Left cardiac atrium (tissue), 4 donors: ENCODE data around the gene RPTOR. TPM values are rescaled to one million over a fixed set of nuclear protein-coding genes. Genes with fewer than 3 reads are reported as not detected.

Experiments used
- ATAC-seq, 2 donors: fragments of 200-7000 bp; cut with Tn5 transposase; one replicate each; pipeline ENCODE4 v1.9.1; 2020; ENCODE audit warnings: mild to moderate bottlenecking in 2 of 2, moderate library complexity in 2 of 2
- DNase-seq: peaks from one replicate; pipeline ENCODE4 v3.0.0-alpha.2; 2020
- intact Hi-C, 2 donors: fragments of 100-400 bp; cut with DNase I; formaldehyde crosslinking; loops; one replicate each; pipeline versions ENCODE4 v1.14.1 to v1.15.1; 2022 to 2023
- total RNA-seq, 2 donors: library from RNA; stranded (reverse); fragmentation: NEBNext Ultra II Directional; extraction: Animal tissue kit (Norgen Biotek cat#: 25700); gene quantifications; one replicate each; pipeline ENCODE4 v1.2.1, GENCODE V29; 2021
- donor health status: DM: no; HTN: yes; CAD: no.
- donor health status: DM: no; HTN: yes; CAD: no; lungs with severe emphysema.
- donor health status: DM: yes; HTN: yes; CAD: no.
- donor health status: Dilated cardiomyopathy.

RPTOR gene
- total RNA-seq, 2 donors from 2014 or later, result 18.9 to 22.9 TPM

DNA sequence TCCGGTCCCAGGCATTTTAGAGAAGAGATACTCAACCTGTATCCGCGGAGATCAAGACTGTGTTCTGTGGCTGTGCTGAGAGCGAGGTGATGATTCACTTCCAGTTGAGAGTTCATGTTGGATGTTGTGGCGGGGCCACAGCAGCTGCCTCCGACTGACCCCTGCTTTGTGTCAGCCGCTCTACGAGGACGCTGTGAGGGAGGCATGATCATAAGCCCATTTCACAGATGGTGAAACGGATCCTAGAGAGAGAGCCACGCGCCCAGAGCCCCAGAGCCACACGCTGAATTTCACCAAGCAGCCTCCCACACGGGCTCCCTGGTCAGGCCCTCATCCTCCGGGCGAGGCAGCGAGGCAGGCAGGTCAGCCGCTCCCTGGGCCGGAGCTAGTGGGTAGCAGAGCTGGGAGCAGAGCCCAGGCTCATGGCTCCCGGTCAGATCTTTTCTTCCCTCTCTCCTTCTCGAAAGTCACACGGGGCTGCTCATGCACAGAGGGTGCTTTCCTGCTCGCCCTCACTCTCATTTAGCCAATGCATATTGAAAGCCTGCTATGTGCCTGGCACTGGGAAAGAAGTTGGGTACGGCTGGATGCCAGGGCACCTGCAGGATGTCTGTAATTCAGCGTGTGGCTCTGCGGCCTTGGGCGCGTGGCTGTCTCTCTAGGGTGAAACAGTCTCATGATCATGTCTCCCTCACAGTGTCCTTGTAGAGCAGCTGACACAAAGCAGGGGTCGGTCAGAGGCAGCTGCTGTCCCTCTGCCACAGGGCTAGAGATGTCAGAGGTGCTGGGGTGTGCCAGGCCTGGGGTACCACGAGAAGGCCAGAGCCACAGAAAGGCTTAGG lies 291.4 kb downstream of the RPTOR start:
- DNase-seq (no peak), ATAC-seq (no peak)
- intact Hi-C loops, result loop anchor here in 1 of 2 donors (5.0 kb wide), 1 partner anchor 39 kb away; no protein-coding TSS in a partner anchor

DNA sequence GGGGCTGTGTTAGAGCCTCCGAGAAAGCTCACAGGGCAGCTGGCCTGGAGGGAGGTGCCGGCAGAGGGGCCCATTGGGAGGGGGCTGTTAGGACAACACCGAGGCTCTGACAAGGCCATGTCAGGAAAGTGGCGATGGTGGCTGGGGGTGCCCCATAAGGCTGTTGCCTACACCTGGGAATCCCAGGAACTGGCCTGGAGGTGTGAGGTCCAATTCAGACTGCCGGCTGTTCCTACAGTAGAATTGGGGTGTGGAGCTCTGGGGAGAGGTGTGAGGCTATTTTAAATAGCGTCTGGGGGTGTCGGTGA lies 292.0 kb downstream of the RPTOR start:
- intact Hi-C loops, result loop anchor here in 1 of 2 donors (5.0 kb wide), 1 partner anchor 39 kb away; no protein-coding TSS in a partner anchor
- ATAC-seq (no peak), DNase-seq (no peak)

DNA sequence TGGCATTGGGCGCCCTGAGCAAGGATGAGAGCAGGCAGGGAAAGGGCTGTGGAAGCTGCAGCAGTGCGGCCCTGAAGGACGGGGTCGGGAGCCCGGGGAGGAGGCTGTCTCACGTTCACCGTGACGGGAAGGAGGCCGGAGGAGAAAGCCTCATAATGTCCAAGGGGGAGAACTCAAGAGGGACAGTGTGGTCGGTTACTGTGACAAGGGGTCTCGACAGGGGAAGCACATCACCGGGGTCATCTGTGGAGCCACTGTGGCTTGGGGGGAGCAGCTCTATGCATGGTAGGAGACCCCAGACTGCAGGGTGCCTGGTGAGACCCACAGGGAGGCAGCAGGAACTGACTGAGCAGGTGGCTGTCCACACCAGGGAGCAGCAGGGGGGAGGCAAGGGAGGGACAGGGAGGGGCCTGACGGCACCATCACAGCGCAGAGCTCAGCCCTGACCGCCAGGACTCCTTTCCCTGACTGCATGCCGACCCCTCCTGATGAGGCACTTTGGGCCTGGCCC lies 292.4 kb downstream of the RPTOR start:
- ATAC-seq (no peak), DNase-seq (no peak)
- intact Hi-C loops, result loop anchor here in 1 of 2 donors (5.0 kb wide), 1 partner anchor 40 kb away; no protein-coding TSS in a partner anchor

DNA sequence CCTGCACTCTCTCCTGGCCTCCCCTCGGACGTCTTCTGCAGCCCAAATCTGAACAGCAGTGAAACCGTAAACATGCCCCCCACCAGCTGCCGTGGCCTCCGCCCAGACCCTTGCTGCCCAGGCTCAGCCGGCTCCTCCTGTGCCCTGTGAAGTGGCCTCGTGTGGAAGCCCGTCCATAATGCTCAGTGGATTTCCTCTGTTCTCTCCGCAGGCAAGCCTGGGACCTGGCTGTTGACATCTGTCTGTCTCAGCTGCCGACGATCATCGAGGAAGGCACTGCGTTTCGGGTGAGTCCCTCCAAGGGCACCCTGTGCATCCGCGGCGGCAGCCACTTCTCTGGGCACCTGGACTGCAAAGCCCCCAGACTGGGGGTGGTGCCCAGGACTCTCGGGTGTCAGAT lies 293.1 kb downstream of the RPTOR start:
- intact Hi-C loops, result loop anchor here in 1 of 2 donors (5.0 kb wide), 1 partner anchor 40 kb away; no protein-coding TSS in a partner anchor
- ATAC-seq (no peak), DNase-seq (no peak)

DNA sequence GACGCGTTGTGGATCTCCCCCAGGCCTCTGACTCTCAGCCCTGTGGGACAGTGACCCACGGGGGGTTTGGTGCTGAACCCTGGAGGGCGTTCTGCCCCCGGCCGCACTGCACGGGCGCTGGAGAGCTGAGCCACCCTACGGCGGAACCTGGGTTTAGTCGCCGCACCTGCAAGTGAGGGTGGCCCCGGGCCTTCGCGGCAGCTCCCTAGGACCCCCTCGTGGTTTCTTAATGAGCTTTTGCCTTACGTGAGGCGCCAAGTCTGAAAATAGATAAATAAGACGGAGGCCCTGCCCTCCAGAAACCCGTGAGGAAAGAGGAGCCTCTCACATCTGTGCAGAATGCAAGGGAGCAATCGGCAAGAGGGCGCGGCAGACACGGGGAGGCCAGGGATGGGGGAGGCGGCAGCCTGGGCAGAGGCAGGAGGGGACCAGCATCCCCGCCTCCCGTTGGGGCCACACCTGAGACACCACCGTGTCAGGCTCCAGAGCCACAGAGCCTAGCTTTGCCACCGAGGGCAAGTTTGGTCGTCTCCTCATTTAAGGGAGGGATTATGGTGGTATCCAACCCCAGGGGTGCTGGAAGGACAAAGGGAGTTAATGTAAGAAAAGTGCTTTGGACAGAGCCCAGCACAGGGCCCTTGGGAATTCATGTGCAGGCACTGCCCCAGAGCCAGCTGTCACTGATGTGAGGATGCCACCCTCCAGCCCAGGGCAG lies 293.8 kb downstream of the RPTOR start:
- intact Hi-C loops, result loop anchor here in 1 of 2 donors (5.0 kb wide), 1 partner anchor 41 kb away; no protein-coding TSS in a partner anchor
- DNase-seq (no peak), ATAC-seq (no peak)

DNA sequence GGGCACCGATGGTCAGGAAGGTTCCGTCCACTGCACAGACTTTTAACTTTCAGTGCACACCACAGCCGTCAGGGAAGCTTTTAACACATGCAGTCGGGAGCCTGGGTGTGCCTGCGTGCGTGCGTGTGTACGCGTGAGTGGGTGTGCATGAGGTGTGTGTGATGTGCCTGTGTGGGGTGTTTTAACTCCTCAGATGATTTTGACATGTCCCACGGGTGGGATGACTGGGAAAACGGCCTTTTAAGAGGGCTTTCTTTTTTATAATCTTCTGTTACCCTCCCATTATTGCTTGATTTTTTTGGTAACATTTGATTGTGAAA lies 294.3 kb downstream of the RPTOR start:
- intact Hi-C loops, result loop anchor here in 1 of 2 donors (5.0 kb wide), 1 partner anchor 42 kb away; no protein-coding TSS in a partner anchor
- DNase-seq, result no peak
- no peak for ATAC-seq

DNA sequence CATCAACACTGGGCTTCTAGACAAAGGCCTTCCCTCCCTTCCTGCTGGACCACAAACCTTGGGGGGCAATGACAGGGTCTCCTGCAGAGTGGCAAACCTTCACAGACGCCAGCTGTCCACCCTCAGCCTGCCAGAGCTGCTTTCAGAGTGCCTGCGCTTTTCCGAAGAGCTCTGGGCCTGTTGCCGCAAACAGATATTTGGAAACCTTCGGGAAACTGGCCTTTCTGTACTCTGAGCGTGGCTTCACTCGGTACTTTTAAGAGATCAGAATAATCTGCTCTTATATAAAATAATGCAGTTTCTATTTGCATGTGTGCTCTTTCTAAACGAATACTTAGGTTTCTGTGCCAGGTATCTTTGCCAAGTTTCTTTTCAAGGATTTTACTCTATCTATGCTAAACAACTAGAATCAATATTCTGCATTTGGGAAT lies 294.9 kb downstream of the RPTOR start:
- ATAC-seq, result no peak
- no peak for DNase-seq
- intact Hi-C loops, result loop anchor here in 1 of 2 donors (5.0 kb wide), 1 partner anchor 42 kb away; no protein-coding TSS in a partner anchor

DNA sequence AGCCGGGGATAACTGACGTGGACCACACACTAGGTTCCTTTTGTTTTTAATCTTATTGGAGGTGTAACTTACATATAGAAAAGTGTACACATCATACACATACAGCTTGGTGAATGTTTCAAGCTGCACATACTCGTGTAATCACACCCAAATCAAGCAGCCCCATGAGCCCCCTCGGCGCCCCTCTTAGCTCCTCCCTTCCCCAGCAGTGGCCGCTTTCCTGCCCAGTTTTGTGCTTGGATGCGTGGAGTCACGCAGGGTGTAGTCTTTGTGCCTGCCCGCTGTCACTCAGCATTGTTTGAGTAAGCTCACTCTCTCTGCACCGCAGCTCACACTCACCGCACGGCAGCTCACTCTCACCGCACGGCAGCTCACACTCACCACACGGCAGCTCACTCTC lies 295.3 kb downstream of the RPTOR start:
- no peak for DNase-seq
- intact Hi-C loops, result loop anchor here in 1 of 2 donors (5.0 kb wide), 1 partner anchor 43 kb away; no protein-coding TSS in a partner anchor
- no peak for ATAC-seq

DNA sequence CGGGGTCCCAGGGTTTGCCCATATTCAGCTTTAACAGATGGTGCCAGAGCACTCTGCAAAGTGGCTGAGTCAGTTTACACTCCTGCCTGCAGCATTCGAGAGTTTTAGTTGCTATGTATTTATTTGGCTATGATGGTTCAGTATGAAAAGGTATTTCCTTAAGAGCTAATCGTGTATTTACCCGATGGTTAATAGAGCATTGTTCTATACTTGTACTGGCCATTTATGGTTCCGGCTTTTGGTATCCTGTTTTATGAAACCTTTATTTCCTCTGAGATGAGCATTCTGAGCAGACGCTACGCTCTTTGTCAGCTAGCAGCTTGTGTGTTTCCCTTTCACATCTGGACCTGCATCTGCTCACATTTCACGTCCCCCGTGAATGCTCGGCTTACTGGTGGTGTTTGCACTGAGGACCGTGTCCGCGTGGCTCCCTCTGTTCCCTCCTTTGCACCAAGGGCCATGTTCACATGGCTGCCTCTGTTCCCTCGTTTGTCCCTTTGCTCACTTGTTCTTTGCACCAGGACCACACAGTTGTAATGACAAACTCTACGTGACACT lies 297.9 kb downstream of the RPTOR start:
- no peak for ATAC-seq
- DNase-seq, result no peak
- intact Hi-C loops, result no loop called here

DNA sequence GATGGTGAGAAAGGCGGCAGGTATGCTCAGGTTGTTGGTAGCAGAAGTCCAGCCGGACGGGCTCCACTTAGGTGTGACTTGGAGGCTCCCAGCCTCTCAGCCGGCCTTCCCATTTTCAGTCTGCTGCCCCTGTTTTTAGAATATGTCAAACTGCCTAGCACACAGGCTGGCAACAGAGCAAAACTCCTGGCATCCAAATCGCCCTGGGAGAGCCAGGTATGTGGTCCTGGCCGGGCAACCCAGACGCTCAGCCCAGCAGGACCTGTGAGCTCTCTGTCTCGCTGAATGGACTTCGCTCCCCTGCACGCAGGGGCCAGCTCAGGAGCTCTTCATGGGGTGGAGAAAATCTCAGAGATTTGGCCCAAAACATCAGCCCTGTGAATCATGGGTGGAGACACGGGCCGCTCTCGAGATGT lies 299.1 kb downstream of the RPTOR start:
- ATAC-seq (no peak), DNase-seq (no peak)
- intact Hi-C loops, result no loop called here

DNA sequence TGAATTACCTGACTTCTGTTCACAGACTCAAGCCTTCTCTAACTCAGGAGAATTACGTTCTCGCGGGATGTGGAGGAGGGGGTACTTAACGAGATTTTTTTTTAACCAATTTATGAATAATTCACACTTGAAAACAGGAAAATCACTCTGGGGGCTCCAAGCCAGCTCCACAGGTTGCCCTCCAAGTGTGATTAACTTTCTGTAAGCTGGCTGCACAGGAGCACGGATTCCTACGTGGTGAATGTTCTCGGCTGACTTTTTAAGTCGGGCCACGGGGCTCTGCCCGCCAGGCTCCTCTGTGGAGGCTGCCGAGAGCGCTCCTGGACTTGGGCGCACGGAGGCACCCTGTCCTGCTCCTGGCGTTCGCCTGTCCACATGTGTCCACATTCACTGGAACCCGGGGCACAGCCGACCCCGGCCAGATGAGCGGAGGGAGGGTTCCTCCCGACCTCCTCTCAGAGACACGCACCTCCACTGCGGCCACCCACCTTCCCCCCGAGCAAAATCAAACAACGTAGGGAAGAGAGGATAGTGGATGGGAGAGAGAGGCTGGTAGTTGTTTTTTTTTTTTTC lies 299.9 kb downstream of the RPTOR start:
- no peak for ATAC-seq
- intact Hi-C loops, result no loop called here
- no peak for DNase-seq

DNA sequence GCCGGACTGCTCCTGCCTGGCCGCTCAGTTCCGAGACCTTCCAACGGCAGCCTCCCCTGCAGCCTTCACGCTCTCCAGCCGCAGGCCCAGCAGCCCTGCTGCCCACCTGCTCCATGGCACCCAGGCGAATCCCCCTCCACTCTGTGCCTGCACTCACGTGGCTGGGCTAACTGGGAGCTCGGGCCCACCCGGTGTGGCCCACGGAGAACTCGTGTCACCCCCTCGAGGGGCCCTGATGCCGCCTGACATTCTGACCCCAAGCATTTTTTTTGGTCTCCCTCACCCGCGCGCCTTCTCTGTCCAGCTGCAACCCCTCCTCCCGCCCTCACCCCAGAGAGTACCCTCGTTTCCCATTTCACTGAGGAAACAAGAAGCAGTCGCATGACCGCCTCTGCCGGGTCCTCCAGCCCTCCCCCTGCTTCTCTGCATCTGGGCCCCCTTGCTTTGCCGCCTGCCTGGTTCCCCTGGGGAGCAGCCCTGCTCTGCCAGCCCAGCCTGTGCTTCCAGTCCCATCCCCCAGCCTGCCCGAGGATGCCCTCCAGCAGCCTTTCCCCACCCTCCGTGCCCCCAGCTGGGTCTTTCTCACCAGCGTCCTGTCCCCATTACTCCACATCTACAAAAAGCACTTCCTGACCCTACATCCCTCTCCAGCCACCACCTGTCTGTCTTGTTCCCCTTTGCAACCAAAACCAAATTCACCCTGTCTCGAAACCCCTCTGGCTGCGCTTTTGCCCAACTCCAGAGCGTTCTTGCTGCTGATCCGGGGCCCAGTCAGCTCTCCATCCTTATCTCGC lies 300.6 kb downstream of the RPTOR start:
- ATAC-seq (no peak), DNase-seq (no peak)
- intact Hi-C loops, result no loop called here

DNA sequence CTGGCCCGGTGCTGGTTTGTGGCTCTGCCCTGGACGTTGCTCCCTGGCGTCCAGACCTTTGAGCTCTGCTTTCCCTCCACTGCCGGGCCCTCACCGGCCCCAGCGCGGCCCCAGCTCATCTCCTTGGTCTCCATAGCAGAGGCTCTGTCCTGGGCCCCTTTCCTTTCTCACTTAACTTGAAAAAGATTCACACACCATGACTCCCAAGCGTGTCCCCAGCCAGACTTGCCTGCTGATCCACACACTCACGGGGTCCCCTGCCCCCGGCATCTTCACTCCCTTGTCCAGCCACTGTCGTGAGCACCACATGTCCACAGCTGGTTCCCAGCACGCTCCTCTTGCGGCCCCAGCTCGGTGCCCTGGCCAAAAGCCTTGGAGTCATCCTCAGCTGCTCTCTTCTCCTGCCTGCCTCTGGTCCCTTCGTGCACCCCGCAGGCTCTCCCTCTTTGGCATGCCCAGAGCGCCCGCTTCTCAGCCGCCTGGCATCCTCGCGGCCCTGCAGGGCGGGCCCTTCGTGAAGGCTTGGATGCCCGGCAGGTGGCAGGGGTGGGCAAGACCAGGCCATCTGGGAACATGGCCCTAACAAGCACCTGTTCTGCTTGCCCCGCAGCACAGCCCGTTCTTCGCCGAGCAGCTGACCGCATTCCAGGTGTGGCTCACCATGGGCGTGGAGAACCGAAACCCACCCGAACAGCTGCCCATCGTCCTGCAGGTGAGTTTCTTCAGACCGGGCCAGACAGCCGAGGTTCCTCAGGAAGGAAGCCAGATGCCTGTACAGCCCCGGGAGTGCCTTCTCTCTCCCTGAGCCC lies 301.4 kb downstream of the RPTOR start:
- DNase-seq, result no peak
- intact Hi-C loops, result no loop called here
- ATAC-seq, result no peak

DNA sequence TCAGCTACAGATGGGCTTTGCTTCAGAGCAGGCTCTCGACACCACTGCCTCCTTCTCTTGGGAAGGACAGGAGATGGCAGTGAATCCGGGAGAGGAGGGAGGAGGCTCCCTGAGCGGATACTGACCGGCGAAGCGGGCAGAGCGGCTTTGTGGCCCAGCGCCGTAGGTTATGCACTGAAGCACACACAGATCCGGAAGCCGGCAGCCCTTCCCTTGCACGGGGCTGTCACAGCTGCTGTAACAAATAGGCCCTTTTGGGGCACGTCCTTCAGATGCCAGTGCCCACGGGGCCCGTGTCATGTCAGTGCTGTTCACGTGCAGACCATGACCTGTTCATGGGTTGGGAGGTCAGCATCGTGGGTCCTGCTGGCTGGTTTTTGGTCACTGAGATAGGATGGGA lies 302.3 kb downstream of the RPTOR start:
- DNase-seq (no peak), ATAC-seq (no peak)
- intact Hi-C loops, result no loop called here

DNA sequence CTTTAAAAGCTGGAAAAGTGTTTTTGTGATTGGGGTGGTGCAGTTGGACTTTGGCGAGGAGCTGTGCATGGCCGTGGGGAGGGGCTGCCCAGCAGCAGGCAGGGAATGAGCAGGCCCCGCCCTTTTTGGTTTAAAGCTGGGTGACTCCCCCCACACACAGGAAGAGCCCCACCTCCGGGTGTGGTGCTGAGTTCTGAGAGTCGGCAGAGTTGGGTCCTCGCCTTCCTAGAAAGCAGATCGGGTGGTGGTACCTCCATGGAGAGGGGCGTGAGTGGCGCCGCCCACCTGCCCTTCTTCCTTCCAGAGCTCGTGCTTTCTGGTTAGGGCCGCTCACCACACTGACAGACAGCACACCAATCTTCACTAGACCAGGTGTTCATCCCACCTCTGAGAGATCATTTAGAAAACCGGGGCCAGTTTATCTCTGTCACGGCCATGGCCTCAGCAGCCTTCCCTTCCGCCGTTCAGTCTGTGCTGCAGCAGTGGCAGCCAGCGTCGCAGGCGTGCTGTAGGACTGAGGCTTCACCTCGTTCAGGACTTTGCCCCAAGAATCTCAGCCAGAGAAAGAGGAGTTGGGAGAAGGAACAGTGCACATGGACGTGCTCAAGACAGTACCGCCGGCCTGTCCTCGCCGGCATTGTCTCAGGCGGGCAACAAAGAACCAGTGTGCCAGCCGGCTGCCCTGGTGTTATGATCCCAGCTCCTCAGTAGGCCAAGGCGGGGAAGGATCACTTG lies 303.0 kb downstream of the RPTOR start:
- intact Hi-C loops, result no loop called here
- no peak for DNase-seq
- ATAC-seq, result peak in 1 of 2 donors; percentile 18

DNA sequence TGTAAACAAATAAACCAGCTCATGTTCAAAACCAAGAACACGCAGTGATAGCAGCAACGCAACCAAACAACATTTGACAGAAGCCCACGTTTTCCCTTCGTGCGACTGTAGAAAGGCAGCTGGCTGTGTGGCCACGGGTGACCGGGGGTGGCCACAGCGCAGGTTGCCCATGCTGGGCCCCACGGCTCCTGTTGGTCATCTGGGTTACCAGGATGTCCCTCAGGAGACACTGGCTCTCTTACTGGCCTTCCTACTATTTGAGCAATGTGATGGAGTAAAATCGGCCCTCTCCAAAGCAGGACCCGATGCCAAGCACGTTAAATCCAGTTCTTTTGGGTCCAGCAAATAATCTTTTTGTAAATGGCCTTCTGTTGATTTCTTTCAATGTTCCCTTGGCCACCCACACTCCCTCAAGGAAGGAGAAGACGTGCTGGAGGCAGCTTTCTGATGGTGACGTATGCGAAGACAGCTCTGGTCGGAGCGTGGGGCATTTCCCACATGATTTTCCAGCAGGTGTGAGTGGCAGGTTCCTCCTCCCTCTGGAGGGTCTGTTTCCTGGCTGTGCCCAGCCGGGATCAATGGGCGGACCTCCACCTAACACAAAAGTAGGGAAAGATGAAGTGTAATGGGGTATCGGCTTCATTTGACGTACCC lies 303.9 kb downstream of the RPTOR start:
- no peak for ATAC-seq
- DNase-seq, result no peak
- intact Hi-C loops, result no loop called here

DNA sequence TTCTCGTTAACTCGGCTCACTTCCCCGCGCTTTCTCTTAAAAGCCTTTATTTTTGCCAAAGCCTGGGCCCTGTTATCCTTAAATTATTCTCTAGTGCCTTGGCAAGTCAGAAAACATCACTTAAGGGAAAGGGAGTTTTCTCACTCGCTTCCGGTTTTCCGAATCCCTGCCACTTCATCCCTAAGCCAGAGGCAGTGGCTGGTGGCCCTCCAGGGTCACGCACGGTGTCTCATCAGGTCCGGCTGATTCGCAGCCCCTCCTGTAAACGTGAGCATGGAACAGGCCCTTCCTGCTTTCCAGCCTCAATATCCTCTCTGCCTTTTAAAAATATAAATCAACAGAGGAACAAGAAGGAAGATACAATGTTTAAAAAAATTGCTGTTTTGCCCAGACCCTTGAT lies 304.5 kb downstream of the RPTOR start:
- ATAC-seq (no peak), DNase-seq (no peak)
- intact Hi-C loops, result no loop called here
